Measurements from ENCODE around the gene OR52E4. TPM values are rescaled to one million over a fixed set of nuclear protein-coding genes. Genes with fewer than 3 reads are reported as not detected.

The OR52E4 gene
- total and polyA plus RNA-seq, 10 of the 15 experiments (the other 5 are each of a cell fraction or from before 2014, with no cell fraction given): not detected

DNA sequence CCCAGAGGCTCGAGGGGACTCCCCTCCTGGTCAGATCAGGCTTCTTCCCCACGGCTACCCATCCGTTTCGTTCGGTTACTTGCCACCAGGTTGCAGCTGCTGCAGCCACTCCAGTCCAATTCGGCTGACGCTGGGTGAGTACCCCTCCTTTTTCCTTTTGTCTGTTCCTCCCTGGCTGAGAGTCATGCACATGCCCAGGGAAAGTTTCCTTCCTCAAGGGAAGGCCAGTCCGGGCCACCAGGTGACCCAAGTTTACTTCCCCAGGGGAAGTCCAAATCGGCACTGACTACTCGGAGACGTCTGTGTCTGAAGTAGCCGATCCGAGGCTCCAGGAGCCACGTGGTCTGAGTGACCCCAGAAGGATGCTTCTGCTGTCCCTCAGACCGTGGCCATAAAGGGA lies 48.4 kb downstream of the OR52E4 start:
- Histone ChIP-seq H3K36me3 (ENCODE audit: control insufficient read depth in 2 of 2, insufficient read depth in 2 of 2, low read length in 1 of 2) (no peaks in the 10 kb centered on the region), H3K4me3 (no peak overlapping the region), H2AFZ (ENCODE audit: control insufficient read depth, low read depth, low read length) (no peak overlapping the region), H3K79me2 (ENCODE audit: control insufficient read depth, insufficient read depth, low read length) (no peaks in the 10 kb centered on the region), H3K27ac (ENCODE audit: control insufficient read depth, insufficient read depth) (no peak overlapping the region), H3K4me2 (ENCODE audit: control insufficient read depth, insufficient read depth) (no peak overlapping the region), H3K9me3 (replicated peaks; ENCODE audit: control insufficient read depth, insufficient read depth, low read length) (peaks cover 1% of the 10 kb centered on the region; the same call in 1 of the 3 replicates), H3K27me3 (replicated peaks in 1 of 2; ENCODE audit: control insufficient read depth in 2 of 2, insufficient read depth in 2 of 2, low read length in 1 of 2) (no peaks in the 10 kb centered on the region), H3K9ac (ENCODE audit: control insufficient read depth, insufficient read depth, low read length) (no peak overlapping the region), H4K20me1 (ENCODE audit: control insufficient read depth, insufficient read depth) (no peaks in the 10 kb centered on the region), H3K4me1 (ENCODE audit: control insufficient read depth, insufficient read depth, low read length) (no peaks in the 10 kb centered on the region)
- in situ Hi-C loops (cut with MboI): no loop called here
- ChIA-PET SMC1A (ENCODE audit: uncharacterized antibody, unreplicated experiment) (no interaction called here), POLR2A (no interaction called here), RAD21 (ENCODE audit: unreplicated experiment) (no interaction called here), CTCF (no interaction called here)
- TF ChIP-seq DPF2 (IDR thresholded peaks at IDR 0.05): no peak
- TF ChIP-seq ETV6 (conservative IDR thresholded peaks at IDR 0.05 in 1 of 2, IDR thresholded peaks at IDR 0.05 in 1 of 2; ENCODE audit: borderline replicate concordance in 1 of 2, low read depth in 1 of 2): no peak
- TF ChIP-seq EZH2 (IDR thresholded peaks at IDR 0.05; ENCODE audit: borderline replicate concordance, control insufficient read depth, low read depth, low read length): no peak
- TF ChIP-seq TAF1 (IDR thresholded peaks at IDR 0.05; ENCODE audit: borderline replicate concordance, low read depth, low read length): no peak
- TF ChIP-seq ZNF217 (IDR thresholded peaks at IDR 0.05): no peak
- TF ChIP-seq GATAD2B (conservative IDR thresholded peaks at IDR 0.05; ENCODE audit: low read depth): no peak
- TF ChIP-seq, protein P1, sequence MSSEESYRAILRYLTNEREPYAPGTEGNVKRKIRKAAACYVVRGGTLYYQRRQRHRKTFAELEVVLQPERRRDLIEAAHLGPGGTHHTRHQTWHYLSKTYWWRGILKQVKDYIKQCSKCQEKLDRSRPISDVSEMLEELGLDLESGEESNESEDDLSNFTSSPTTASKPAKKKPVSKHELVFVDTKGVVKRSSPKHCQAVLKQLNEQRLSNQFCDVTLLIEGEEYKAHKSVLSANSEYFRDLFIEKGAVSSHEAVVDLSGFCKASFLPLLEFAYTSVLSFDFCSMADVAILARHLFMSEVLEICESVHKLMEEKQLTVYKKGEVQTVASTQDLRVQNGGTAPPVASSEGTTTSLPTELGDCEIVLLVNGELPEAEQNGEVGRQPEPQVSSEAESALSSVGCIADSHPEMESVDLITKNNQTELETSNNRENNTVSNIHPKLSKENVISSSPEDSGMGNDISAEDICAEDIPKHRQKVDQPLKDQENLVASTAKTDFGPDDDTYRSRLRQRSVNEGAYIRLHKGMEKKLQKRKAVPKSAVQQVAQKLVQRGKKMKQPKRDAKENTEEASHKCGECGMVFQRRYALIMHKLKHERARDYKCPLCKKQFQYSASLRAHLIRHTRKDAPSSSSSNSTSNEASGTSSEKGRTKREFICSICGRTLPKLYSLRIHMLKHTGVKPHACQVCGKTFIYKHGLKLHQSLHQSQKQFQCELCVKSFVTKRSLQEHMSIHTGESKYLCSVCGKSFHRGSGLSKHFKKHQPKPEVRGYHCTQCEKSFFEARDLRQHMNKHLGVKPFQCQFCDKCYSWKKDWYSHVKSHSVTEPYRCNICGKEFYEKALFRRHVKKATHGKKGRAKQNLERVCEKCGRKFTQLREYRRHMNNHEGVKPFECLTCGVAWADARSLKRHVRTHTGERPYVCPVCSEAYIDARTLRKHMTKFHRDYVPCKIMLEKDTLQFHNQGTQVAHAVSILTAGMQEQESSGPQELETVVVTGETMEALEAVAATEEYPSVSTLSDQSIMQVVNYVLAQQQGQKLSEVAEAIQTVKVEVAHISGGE (CRISPR knock-in tag; IDR thresholded peaks at IDR 0.05): no peak
- TF ChIP-seq EED (IDR thresholded peaks at IDR 0.05; ENCODE audit: low read depth): no peak
- TF ChIP-seq, protein P2, sequence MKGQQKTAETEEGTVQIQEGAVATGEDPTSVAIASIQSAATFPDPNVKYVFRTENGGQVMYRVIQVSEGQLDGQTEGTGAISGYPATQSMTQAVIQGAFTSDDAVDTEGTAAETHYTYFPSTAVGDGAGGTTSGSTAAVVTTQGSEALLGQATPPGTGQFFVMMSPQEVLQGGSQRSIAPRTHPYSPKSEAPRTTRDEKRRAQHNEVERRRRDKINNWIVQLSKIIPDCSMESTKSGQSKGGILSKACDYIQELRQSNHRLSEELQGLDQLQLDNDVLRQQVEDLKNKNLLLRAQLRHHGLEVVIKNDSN (IDR thresholded peaks at IDR 0.05; ENCODE audit: borderline replicate concordance, extremely low read length, insufficient read depth, low read depth, low read length): no peak
- TF ChIP-seq TCF7 (IDR thresholded peaks at IDR 0.05; ENCODE audit: borderline replicate concordance): no peak
- no peak for TF ChIP-seq HDAC2 (IDR thresholded peaks at IDR 0.05)
- TF ChIP-seq IKZF2 (IDR thresholded peaks at IDR 0.05): no peak
- TF ChIP-seq, protein P3, sequence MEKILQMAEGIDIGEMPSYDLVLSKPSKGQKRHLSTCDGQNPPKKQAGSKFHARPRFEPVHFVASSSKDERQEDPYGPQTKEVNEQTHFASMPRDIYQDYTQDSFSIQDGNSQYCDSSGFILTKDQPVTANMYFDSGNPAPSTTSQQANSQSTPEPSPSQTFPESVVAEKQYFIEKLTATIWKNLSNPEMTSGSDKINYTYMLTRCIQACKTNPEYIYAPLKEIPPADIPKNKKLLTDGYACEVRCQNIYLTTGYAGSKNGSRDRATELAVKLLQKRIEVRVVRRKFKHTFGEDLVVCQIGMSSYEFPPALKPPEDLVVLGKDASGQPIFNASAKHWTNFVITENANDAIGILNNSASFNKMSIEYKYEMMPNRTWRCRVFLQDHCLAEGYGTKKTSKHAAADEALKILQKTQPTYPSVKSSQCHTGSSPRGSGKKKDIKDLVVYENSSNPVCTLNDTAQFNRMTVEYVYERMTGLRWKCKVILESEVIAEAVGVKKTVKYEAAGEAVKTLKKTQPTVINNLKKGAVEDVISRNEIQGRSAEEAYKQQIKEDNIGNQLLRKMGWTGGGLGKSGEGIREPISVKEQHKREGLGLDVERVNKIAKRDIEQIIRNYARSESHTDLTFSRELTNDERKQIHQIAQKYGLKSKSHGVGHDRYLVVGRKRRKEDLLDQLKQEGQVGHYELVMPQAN (conservative IDR thresholded peaks at IDR 0.05): no peak
- TF ChIP-seq POLR2AphosphoS5 (IDR thresholded peaks at IDR 0.05; ENCODE audit: low read length): no peak
- TF ChIP-seq YBX1 (IDR thresholded peaks at IDR 0.05): no peak
- no peak for TF ChIP-seq MYB (IDR thresholded peaks at IDR 0.05; ENCODE audit: borderline replicate concordance, low read depth, low read length)
- TF ChIP-seq, protein P4, sequence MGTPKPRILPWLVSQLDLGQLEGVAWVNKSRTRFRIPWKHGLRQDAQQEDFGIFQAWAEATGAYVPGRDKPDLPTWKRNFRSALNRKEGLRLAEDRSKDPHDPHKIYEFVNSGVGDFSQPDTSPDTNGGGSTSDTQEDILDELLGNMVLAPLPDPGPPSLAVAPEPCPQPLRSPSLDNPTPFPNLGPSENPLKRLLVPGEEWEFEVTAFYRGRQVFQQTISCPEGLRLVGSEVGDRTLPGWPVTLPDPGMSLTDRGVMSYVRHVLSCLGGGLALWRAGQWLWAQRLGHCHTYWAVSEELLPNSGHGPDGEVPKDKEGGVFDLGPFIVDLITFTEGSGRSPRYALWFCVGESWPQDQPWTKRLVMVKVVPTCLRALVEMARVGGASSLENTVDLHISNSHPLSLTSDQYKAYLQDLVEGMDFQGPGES (IDR thresholded peaks at IDR 0.05): no peak
- TF ChIP-seq IKZF1 (conservative IDR thresholded peaks at IDR 0.05): no peak
- no peak for TF ChIP-seq ESRRA (IDR thresholded peaks at IDR 0.05; ENCODE audit: low read length)
- whole genome bisulfite sequencing (ENCODE audit: insufficient coverage, insufficient replicate concordance, low lambda C conversion rate, missing lambda C conversion rate): 51% methylated on average over 15 of the region's 15 CpGs
- FAIRE-seq (no peak), DNase-seq (ENCODE audit: low read depth, low spot score) (no peak), ATAC-seq (no peak)
- intact Hi-C loops (cut with micrococcal nuclease; ENCODE audit: unreplicated experiment): no loop called here
- no TSS peak for BruUV-seq (replicated peaks)

Data from GM12878 (cell line).